Measurements from ENCODE around the gene NKAPL.

The NKAPL gene

GRCh38 chr6:28258877-28259777, at the start of gene NKAPL:
Gene NKAPL, plus strand, starts transcription at chr6:28259297. Its CDS starts 75 bp downstream, at chr6:28259372.
- no peak for DNase-seq (ENCODE audit: low read depth)

DNA sequence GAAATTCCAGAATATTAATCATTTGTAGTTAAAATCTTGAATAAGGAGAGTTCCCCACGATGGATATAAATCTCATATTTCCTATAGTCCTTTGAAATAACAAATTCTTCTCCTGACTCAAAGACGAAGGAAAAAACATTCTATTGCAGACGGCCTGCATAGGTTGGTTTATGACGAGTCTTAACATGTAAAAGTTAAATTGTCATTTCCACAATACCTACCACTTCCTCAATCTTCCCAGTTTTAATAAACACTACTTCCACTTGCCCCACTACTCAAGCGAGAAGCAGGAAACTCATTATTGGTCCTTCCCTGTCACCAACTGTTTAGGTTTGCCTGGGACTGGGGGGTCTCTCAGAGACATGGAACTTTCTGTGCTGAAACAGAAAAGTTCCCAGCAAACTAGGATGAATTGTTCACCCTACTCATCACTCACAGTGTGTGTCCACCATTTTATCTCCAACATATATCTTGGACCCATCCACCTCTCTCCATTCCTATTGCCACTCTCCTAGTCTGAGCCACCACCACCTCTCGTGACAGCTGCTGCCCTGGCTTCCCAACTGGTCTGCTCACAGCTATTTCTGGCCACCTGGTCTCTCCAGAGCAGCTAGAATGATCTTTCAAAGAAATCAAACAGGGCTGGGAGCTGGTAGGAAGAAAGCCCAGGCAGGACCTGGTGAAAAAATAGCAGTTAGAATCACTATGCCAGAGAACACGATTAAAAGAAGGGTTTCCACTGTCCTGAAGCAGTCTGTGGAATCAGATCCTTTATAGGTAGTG, 49.2 kb upstream of the NKAPL start:
- no peak for DNase-seq (ENCODE audit: low read depth)

DNA sequence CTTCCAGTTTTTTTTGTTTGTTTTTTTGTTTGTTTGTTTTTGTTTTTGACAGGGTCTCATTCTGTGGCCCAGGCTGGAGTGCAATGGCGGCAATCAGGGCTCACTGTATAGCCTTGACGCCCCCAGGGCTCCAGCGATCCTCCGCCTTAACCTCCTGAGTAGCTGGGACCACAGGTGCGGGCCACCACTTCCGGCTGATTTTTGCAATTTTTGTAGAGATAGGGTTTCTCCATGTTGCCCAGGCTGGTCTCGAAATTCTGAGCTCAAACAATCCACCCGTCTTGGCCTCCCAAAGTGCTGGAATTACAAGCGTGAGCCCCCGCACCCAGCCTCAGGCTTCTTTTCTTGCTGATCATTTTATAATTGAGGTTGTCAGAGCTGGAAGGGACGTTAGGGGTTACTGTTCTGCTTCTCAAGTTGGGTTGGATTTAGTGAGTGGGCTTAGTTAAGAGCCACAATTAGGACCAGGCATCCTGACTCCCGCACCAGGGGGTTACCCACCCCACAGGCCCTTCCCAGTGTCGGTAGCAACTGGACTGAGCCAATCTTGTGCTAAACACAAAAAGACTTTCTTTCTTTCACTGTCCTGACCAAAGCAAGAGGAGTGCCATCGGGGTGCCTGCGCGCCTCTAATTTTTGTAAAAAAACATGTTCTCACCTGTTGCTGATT, 47.1 kb upstream of the NKAPL start:
- DNase-seq (ENCODE audit: low read depth), result no peak

DNA sequence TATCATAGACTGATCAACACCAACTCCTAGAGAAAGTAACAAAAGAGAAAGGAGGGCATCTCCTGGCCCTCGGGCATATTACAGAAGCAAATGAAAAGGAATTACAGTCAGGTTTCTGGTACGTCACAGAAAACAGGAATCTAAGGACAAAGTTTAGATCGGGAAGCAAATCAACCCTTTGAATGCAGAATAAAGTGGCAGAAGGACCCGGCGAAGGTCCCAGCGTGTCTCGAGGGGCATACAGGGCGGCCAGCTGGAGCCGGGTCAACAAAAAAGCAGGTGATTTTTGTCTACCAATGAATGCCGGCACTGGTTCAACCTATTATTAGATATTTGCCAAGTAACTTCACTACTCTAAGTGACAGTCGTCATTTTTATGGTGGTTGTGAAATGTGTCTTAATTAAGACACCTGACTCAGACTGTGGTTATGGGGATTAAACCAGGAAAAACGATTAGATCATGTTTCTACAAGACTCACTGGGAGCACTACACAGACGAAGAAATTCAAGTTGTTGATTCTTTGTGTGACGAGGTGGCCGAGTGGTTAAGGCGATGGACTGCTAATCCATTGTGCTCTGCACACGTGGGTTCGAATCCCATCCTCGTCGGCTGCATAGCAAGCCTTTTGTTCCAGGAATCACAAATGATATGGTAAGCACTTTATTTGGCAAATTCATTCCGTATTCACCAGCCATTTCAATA, 46.4 kb upstream of the NKAPL start:
- peak; percentile 70 for DNase-seq (ENCODE audit: low read depth)

- no peak for DNase-seq (ENCODE audit: low read depth)
Measured at GRCh38 chr6:28213213-28213523, 45.9 kb upstream of the NKAPL start.

DNA sequence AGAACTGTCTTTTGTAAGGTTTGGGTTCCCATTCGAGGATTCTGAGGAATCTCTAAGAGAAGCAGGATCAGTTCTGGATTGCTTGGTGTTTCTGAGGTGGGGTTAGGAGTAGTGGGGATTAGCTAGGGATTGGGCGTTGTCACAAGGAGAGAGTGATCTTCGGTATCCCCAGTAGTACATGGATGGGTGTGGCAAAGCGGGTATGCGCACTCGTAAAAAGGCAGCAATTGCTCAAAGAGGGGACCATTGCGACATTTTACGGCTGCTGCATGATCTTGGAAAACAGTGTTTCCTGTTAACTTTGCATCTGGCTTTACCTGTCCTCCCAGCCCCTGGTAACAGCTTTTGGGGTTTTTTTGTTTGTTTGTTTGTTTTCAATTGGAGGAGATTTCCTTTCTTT, 43.7 kb upstream of the NKAPL start:
- no peak for DNase-seq (ENCODE audit: low read depth)

DNA sequence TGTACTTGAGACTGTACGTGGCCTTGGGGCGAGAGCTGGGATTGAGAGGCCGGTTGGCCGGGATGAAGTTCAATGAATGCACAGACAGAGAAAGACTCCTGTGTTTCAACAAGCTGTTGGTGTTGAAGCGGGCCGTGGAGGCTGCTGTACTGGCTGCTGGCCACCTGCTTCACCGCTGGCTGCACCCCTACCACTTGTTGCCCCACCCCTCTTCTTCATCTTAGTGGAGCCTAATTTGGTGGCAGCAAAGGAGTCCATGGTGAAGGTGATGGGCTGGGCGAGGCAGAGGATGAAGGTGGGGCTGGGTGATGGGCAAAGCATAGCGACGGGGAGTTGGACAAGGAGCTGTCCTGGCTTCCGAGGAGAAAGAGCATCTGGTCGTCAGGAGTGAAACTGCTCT, 41.2 kb upstream of the NKAPL start:
- no peak for DNase-seq (ENCODE audit: low read depth)

- no peak for DNase-seq (ENCODE audit: low read depth)
Measured at GRCh38 chr6:28218312-28219248, 40.5 kb upstream of the NKAPL start.

GRCh38 chr6:28220257-28221133, 38.6 kb upstream of the NKAPL start:
- DNase-seq (ENCODE audit: low read depth), result no peak

DNA sequence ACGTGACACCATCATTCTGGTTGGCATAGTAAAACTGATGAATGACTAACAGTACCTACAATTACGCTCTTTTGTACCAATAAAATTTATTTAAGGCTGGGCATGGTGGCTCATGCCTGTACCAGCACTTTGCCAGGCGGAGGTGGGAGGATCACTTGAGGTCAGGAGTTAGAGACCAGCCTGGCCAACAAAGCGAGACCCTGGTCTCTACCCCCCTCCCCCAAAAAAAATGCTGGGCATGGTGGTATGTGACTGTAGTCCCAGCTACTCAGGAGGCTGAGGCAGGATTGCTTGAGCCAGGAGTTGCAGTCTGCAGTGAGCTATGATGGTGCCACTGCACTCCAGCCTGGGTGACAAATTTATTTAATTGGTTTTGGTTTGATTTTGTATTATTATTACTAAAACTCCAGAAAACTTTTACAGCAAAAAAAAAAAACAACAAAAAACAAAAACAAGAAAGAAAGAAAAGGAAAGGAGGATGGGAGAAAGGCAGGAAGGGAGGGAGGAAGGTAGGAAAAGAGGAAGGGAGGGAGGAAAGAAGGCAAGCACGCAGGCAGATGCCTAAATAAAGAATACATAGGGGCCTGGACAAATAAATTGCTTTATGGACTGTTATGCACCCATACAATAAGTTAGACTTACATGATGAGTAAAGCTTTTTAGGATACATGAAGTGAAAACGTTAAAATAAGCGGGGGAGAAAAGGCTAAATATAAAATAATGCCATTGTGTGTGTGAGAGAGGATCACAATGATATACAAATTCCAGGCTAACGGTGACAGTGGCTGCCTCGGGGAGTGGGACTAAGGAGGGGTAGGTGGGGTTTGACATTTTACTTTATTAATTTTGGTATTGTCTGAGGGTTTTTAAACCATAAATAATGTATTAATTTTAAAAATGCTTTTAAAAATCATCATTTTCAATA, 34.7 kb upstream of the NKAPL start:
- DNase-seq (ENCODE audit: low read depth), result no peak

DNA sequence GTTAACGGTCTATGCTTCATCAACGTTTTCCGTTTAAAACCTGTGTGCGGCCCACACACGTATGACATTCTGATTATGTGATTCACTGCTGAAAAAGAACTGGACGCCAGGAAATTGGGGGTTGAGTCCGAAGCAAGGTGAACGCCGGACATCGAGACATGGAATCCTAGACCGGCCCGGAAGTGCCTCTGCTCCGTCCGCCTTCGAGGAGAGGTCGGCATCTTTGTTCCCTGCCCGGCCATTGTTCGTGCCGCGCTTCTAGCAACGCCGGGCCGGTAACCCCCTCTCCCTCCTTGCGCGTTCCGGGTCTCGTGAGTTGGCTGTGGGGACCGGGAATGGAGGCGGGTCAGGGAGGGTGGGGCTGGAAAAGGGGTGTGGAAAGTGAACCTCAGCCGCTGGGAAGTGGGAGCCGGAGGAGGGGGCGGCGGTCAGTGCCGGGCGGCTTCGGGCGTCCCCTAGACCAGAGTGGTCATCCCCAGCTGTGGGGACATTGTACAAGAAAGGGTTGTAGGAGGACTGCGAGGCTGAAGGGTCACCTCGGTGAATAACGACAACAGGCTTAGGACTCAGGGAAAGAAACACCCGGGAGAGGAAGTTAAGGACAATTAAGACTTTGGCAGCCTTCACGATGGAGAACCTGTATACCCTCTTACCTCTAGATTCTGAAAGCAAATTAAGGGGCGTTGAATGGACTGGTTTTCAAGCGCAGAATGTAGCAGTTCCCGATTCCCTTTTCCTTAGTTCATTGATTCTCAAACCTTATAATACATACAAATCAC, 33.9 kb upstream of the NKAPL start, which contains the start of gene ZSCAN9:
ZSCAN9 (plus strand) TSS at position 220 of the 779 bp plus-strand sequence. CDS start 1,810 bp downstream, outside the sequence.
- peak; percentile 76 for DNase-seq (ENCODE audit: low read depth)

DNA sequence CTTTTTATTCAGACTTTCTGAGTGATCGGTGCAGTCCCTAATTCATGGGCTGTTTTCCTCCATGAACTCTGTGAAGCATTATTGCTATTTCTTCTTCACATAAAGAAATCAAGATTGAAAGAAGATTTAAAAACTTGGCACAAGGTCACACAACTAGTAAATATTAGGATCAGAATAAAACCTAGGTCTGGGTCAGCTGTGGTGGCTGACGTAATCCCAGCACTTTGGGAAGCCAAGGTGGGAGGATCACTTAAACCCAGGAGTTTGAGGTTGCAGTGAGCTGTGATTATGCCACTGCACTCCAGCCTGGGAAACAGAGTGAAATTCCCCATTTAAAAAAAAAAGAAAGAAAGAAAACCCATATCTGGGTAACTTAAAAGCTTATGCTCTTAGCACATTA, 32.6 kb upstream of the NKAPL start:
- DNase-seq (ENCODE audit: low read depth), result no peak

DNA sequence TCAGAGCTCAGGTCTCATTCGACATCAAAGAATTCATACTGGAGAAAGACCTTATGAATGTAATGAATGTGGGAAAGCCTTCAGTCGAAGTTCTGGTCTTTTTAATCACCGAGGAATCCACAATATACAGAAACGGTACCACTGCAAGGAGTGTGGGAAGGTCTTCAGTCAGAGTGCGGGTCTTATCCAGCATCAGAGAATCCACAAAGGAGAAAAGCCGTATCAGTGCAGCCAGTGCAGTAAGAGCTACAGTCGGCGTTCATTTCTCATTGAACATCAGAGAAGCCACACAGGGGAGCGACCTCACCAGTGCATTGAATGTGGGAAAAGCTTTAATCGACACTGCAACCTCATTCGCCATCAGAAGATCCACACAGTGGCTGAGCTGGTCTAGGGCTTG, 26.3 kb upstream of the NKAPL start:
- DNase-seq (ENCODE audit: low read depth), result no peak

GRCh38 chr6:28235912-28236452, 23.1 kb upstream of the NKAPL start:
- no peak for DNase-seq (ENCODE audit: low read depth)

GRCh38 chr6:28239636-28240035, 19.5 kb upstream of the NKAPL start:
- no peak for DNase-seq (ENCODE audit: low read depth)

DNA sequence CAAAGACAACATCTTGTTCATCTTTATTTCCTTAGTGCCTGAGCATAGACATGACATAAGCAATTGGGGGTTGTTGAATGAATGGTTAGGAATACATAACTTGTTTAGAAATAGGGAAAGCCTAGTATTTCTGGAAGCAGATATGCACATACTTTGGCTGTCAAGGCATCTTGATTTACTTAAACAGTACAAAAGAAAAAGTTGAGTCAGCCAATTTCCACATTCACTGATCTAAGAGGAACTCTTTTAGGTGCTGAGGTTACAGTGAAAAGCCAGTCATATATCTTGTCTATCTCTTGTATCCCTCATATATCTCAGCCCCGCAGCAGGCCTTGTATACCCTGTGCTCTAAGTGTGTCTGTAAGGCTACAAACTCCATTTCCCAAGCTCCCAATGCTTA, 18.6 kb upstream of the NKAPL start:
- DNase-seq (ENCODE audit: low read depth), result no peak

DNA sequence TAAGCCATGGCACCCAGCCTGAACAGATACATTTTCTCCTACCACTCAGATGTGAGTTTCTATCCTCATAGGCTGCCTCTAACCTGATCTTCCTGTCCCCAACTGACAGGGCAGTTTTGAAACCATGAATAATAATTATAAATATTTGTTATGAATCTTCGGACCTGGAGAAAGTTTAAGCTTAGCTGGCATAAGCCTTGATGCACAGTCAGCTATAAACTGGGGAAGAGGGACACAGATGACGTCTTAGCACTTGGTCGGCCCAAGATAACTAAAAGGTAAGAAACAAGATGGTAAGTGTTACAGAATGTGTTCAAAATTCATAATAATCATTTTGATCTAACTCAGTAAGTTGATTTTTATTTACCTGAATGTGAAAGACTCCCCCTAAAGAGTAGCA, 15.2 kb upstream of the NKAPL start:
- no peak for DNase-seq (ENCODE audit: low read depth)
